ENCODE results near the gene YPEL5.
A peak's percentile ranks its signal among the peaks of the same experiment; 100 is the strongest.

YPEL5 gene

DNA sequence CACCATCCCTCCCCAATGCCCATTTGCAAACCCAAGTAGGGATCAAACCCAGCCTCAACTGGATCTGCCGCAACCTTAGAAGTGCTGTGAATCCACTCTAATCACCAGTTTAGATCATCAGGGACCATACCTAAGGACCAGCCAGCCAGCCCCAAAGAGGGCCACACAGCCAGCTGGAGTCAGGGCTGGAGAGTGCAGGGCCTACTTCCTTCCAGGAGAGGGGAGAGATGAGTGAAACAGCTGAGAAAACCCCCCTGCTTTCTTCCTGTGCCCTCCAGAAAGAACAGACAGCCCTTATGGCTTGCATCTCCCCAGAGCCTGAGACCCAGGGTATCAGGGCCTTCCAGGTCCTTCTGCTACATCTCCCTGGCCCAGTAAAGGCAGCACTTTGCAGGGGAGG lies 25.8 kb downstream of the YPEL5 start:
- no peak for DNase-seq (ENCODE audit: low spot score)

DNA sequence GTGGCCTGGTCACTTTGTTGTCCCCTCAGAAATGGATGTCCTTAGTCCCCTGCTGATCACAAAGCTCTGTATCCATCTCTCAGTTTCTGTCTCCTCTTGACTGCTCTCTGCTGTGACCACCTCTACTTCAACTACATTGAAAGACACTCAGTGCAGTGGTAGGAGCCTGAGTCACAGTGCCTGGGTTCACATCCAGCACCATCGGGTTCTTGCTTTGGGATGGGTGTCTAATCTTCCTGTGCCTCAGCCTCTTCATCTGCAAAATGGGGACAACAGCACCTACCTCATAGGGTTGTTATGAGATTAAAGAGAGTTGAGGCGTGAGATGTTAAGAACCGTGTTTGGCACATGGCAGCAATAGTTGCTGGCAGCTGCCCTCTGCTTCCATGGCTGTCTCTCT lies 30.6 kb downstream of the YPEL5 start:
- no peak for DNase-seq (ENCODE audit: low spot score)

DNA sequence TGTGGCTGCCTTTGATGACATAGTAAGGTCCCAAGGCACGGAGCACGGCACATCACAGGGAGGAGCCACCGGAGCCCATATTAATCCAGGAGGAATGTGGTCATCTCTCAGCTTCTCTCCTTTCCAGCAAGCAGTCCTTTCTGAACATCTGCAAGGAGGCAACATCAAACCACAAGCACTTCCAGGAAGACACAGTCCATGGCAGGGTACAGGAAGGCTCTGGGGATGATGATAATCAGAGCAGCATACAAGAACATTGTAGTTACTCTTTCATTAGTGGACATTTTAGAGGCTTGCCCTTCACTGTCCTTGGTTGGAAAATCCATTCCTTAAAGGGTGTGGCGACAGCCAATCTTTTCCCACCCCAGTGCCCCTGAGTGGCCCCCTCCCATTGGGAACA lies 31.1 kb downstream of the YPEL5 start:
- DNase-seq (ENCODE audit: low spot score), result no peak

DNA sequence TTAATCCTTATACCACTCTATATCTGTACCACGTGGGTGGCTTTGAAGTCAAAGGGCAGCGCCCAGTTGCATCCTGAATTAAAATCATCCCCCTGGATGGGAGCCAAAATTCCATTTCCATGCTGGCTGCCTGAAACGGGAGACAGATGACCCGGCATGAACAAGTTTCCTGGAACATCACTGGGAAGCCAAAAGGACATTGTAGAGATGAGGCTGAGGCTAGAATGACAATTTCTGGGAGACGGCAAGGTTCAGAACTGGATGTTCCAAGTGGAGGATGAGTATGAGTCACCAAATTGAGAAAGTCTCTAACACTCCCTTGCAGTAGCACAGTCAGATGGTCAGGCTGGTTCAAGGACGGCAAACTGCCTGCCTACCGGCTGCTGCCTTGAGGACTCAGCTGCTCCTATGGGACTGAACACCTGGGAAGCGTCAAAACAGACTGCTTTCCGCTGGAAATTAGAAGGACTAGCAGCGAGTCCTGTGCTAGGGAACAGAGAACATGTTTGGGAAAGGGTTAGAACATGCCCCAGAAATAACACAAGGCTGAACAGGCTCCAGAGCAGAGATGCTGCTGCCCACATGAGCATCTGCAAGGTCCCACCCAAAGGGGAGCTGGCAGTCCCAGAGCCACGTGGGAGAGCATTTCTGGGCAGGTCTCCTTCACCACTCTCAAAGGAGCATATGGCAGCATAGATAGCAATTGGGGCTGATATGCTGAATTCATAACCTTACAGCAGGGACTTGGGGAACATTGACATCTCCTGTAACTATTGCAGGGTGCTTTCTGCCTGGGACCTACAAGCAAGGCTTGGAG lies 32.0 kb downstream of the YPEL5 start:
- DNase-seq (ENCODE audit: low spot score), result peak; percentile 37

DNA sequence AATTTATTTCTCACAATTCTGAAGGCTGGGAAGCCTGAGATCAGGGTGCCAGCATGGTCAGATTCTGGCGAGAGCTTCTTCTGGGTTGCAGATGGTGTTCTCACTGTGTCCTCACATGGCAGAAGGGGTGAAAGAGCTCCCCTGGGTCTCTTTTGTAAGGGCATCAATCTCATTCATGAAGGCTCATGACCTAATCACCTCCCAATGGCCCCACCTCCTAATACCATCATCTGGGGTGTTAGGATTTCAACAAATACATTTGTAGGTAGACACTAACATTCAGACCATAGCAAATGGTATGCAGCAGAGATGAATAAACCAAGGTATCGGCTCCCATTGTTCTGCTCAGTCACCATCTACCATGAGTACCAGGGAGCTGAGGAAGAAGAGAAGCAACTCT lies 32.7 kb downstream of the YPEL5 start:
- DNase-seq (ENCODE audit: low spot score), result no peak

DNA sequence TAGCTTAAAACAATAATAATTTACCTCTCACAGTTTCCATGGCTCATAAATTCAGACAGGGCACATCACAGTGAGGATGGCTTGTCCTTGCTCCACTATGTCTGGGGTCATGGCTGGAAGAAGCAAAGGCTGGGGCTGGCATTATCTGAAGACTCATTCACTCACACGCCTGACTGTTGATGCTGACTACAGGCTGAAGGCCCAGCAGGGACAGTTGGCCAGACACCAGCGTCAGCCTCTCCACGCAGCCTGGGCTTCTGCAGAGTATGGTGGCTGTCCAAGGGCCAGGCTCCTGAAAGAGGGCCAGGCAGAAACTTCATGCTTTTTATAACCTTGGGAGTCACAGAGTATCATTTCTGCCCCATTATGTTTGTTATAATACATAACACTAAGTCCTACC lies 33.4 kb downstream of the YPEL5 start:
- no peak for DNase-seq (ENCODE audit: low spot score)

DNA sequence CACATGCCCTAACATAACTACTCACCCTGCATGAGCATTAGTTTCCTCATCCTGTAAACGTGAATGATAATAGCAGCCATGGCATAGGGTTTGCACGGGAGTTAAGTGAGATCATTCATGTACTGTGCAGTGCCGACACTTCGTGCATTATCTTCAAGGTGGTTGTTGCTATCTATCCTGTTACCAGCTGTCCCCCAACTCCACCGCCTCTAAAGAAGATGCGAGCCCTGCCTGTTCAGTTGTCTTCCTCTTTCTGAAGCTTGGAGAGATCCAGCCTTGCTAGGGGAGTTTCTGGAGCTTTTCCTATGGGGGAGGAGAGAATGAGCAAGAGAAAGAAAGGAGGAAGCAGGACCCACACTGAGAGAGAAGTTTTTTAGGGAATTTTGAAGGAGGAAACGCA lies 34.4 kb downstream of the YPEL5 start:
- no peak for DNase-seq (ENCODE audit: low spot score)

DNA sequence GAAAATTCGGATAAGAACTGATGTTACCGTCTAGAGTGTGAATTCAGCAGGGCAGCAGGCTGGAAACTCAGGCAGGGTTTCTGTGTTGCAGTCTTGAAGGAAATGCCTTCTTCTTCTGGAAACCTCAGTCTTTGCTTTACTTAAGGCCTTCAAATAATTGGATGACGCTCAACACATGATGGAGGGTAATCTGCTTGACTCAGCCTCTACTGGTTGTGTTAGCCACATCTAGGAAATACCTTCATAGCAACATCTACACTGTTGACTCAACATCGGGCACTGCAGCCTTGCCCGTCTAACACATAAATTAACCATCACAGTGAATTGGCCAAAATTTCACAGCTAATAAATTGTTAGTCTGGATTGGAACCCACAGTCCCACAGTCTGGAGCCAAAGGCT lies 37.2 kb downstream of the YPEL5 start:
- DNase-seq (ENCODE audit: low spot score), result no peak

DNA sequence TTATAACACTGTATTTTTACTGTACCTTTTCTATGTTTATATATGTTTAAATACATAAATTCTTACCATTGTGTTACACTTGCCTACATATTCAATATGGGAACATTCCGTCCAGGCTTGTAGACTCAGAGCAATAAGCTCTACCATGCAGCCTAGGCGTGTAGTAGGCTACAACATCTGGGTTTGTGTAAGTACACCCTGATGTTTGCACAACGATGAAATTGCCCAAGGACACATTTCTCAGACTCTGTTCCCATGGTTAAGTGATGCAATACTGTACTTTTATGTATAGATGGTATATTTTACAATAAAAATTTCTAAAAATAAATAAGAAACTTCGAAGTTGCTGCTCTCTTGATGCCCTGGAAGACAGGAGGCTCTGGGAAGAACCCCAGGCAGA lies 38.4 kb downstream of the YPEL5 start:
- no peak for DNase-seq (ENCODE audit: low spot score)

DNA sequence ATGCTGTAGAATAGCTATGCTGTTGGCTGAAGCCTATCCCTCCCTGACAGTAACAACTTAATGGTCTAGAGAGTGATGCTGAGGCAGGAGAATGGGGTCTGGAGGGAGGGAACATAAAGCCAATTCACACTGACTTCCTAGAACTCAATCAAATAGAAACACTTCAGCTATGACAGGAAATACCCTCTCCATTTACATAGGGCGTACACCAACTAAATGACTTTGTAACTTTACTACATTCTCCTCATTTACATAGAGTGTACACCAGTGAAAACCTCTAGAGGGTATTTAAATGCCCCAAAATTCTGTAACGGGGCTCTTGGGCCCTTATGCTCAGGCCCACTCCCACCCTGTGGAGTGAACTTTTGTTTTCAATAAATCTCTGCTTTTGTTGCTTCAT lies 41.5 kb downstream of the YPEL5 start:
- DNase-seq (ENCODE audit: low spot score), result no peak

DNA sequence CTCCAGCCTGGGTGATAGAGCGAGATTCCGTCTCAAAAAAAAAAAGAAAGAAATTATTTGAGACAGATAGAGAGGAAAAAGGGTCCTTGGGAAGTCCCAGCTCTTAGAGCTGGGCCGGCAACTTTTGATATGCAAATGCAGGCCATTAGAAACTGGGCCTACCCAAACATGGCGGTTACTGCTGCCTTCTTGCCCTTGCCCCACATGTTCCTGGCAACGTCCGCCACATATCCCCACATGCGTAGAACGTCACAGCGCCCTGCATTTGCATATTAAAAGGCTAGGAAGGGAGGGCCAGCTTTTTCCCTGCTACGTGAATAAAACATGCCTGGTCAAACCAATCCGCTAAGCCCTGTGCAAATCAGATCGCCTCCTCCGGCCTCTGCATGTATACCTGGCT lies 43.8 kb downstream of the YPEL5 start:
- no peak for DNase-seq (ENCODE audit: low spot score)

DNA sequence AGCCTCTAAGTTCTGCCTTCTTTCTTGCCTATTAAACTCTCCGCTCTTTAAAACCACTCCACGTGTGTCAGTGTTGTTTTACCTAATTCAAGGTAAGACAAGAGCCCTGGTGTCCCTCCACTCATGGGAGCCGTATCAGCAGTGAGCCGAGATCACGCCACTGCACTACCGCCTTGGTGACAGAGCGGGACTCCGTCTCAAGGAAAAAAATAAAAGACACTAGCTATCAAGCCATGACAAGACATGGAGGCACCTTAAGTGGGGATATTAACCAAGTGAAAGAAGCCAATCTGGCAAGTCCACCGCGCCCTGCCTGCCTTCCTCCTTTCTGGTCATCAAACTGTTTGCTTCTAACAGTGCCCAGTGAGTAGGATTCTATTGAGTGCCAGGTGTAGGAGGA lies 44.3 kb downstream of the YPEL5 start:
- no peak for DNase-seq (ENCODE audit: low spot score)

DNA sequence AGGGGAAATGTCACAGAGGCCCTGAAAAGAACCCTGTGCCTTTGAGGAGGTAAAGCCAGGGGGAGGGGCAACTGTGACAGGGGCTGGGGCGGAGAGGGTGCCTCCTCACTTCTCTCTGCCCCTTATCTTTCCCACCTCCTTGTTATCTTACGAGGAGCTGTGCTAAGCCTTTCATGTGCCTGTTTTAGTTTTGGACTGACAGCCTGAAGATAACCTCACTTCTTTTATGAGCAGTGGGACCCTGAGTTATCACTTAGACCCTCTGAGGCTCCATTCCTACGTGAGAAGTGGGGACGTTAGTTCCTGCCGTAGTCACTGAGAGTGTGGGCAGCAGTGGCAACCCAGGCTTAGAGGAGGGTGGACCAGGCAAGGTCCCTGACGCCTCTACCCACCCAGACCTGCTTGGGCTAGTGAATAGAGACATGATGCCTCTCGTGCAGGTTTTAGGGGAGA lies 45.0 kb downstream of the YPEL5 start:
- no peak for DNase-seq (ENCODE audit: low spot score)

DNA sequence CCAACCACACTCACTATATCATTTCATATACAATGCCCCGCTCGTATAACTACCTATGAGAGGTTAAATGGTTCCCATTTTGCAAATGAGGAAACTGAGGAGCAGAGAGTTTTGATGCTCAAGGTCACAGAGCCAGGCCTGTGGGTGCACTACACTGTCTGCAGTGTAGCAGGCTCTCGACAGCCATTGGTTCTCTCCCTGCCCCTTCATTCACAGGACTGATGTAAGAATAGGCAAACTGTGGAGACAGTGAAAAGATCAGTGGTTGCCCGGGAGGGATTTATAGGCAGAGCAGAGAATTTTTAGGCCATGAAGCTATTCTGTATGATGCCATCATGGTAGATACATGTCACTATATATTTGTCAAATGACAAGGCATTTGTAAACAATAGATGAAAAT lies 45.5 kb downstream of the YPEL5 start:
- no peak for DNase-seq (ENCODE audit: low spot score)

DNA sequence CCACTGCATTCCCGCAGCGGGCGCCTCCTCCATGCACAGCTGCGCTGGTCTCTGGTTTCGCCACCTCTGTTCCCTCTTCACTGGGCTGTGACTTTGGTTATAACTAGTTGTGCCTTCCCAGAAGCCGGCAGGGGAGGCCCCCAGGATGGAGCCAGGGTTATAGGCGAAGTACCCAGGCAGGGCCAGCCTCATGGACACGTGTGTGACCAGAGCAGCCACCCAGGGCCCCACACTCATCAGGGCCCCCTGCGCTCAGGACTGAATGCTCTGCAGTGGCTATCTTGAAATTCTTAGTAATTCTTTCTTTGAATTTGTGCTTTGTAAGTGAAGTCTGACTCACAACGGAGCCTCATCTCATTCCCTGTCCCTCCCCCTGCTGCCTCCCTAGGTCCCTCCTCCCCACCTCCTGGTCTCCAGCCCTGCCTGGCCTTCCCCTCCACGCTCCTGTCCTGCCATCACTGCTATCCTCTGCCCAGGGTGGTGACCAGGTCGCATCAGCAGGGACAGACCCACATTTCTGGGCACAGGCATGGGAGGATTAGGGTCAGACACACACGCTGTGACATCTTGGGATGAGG lies 46.4 kb downstream of the YPEL5 start:
- DNase-seq (ENCODE audit: low spot score), result no peak

DNA sequence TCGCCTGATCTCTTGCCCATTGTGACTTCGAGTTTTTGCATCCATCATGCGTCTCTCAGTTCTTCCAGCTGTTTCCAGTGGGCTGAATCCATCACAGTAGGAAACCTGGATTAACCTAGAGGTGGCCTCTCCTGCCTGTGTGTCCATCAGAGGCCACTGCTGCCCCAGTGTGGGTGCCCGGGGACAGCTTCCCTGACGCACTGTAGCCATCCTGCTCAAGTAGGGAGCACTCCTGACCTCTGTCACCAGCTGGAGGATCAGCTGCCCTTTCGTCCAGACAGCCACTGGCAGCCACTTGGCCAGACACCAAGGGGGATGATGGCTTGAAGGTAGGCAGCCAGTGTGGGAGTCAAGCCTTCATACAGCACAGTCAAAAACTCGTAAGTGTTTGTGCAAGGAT lies 47.6 kb downstream of the YPEL5 start:
- DNase-seq (ENCODE audit: low spot score), result no peak

DNA sequence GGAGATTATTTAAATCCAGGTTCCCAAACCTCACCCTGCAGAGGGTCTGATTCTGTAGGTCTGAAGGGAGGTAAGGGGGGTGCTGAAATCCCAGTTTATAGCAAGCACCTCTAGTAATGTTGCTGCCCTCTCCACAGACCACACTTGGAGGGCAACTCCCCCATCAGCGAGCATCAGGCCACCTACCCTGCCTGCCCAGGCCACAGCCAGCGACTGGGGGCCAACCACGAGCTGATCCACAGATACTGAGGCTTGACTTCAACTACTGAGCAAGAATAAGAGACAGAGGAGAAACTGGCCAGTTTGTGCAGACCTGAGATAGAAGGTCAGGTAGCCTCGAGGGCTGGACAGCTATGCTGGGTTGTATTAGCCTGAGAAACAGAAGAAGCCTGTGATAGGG lies 48.2 kb downstream of the YPEL5 start:
- no peak for DNase-seq (ENCODE audit: low spot score)

DNA sequence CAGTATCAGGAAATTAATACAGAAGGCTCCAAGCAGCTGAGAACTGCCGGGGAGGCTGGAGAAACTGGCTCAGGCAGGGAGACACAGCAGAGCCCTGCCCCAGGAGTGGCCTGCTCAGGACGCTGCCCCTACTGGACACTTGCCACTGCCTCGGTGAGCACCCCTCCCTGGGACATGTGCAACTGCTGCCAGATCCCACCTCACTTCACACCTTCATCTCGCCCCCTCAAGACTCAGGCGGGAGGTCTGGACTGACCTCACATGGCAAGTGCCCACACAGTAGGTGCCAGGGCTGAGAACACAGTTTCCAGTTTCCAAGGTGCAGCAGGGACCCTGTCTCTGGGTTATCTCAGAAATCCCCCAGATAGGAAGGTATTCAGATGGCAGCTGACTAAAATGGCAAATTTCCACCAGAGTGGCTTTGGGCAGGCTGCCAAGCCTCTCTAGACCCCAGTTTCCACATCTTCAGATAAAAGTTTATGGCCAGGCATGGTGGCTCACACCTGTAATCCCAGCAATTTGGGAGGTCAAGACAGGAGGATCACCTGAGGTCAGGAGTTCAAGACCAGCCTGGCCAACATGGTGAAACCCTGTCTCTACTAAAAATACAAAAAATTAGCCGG lies 50.9 kb downstream of the YPEL5 start:
- no peak for DNase-seq (ENCODE audit: low spot score)

DNA sequence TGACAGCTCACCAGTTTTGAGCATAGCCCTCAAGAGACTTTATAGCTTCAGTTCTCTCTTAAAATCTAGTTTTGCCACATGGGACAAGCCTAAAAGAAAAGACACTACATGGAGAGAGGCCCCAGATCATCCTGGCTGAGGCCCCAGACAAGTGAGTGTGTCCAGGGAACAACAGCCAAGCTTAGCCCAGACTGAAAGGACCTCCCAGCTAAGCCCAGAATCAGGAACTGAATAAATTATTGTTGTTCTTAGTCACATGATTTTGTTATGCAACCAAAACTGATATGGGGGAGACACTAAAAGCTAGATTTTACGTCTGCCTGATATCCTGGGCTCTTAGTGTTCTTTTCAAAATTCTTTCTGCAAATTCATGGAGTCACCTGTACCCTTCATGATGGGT lies 55.2 kb downstream of the YPEL5 start:
- peak; percentile 60 for DNase-seq (ENCODE audit: low spot score)

DNA sequence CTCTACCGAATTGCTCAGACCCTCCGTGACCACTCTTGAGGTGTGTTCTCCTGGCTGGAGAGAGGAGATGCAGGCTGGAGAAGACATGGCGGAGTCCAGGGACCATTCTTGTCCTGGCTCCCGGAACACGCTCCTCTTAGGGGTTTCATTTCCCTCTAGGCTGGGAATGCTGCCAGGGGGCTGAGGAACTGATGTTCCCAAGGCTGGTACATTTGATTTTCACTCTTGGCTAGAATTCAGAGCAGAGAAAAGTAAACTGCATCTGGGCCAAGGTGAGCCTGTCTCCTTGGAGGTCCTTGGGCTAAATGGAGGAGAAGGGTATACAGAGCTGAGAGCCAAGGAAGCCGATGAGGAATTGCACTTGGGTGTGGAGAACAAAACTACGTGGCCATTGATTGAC lies 56.3 kb downstream of the YPEL5 start:
- no peak for DNase-seq (ENCODE audit: low spot score)

DNA sequence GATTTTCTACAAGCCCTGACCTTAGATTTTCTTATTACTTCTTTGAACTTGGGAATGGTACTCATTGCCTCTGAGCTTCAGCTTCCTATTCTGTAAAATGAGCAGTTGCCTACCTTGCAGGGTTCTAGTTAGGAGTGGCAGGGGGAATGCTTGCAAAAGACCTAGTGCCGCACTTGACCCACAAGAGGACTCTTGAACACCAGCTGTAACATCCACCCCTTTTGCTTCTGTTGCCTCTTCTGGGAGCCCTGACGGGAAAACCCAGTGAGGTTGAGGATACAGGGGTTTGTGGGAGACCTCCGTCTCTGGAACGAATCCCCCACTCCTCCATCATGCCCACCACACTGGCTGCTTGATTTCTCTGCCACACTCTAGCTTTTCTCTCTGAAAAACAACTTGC lies 57.5 kb downstream of the YPEL5 start:
- DNase-seq (ENCODE audit: low spot score), result no peak

DNA sequence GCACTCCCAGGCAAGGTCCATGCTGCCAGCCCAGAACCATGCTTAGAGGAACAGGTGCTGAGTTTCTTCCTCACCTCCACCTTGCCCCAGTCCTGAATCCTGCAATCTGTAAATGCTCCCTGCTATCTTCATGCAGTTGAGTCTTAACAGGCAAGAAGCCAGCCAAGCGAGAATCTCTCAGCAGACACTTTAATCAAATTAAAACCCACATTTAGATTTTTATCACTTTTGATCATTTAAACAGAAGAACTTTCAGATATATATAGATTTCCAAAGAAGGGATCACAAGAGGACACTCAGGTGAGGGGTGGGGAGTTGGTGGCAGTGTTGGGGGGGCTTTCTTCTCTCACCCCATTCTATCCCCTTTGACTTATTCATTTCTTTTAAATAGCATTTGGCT lies 58.6 kb downstream of the YPEL5 start:
- no peak for DNase-seq (ENCODE audit: low spot score)
